Measurements from ENCODE around the gene CLCNKB. TPM values are rescaled to one million over a fixed set of nuclear protein-coding genes. Genes with fewer than 3 reads are reported as not detected.

The CLCNKB gene
- total RNA-seq, 1 experiment from 2014 or later, result 0.81 TPM

DNA sequence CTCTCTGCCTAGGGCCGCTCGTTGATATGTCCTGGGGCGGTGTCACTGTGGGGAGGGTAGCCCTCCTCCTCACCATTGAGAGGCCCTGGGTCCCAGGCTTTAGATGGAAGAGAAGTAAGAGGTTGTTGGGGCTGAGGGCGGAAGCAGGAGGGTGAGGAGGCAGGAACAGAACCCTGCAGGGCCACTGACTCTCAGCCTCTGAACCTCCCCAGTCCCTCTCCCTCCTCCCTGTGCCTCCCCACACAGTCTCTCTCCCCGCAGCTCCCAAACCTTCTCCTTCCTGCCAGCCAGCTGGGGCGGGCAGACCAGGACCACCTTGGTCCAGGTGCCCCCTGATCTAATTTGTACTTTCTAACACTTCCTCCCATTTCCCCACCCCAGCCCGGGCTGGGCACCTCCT, 44.2 kb downstream of the CLCNKB start:
- ChIA-PET POLR2A (no interaction called here), RAD21 (ENCODE audit: low non-redundant PET in 1 of 2, low total read pairs in 2 of 2, uncharacterized antibody in 2 of 2, unreplicated experiment in 2 of 2) (interaction anchor here in 1 of 2 experiments (0.6 kb wide), 1 partner anchor 51 kb away, joined by 3 read pairs; no protein-coding TSS in a partner anchor), CTCF (interaction anchor here (0.7 to 1.1 kb wide), 2 partner anchors 9 to 253 kb away, joined by 3 read pairs; no protein-coding TSS in a partner anchor)
- H4K20me1 ChIP-seq (ENCODE audit: insufficient read depth), result no peaks in the 10 kb centered on the region
- H2AFZ ChIP-seq (ENCODE audit: low read depth, low read length, poor library complexity, severe bottlenecking), result no peak overlapping the region
- H3K27ac ChIP-seq (ENCODE audit: low read depth, low read length), result no peak overlapping the region
- no peaks in the 10 kb centered on the region for H3K27me3 ChIP-seq (ENCODE audit: insufficient read depth, low read length)
- H3K9me3 ChIP-seq (ENCODE audit: control insufficient read depth in 1 of 2, insufficient read depth in 1 of 2, low read depth in 1 of 2, low read length in 2 of 2), result no peaks in the 10 kb centered on the region
- H3K36me3 ChIP-seq (ENCODE audit: control insufficient read depth in 1 of 2, insufficient read depth in 2 of 2, low read length in 2 of 2), result no peaks in the 10 kb centered on the region
- H3K4me1 ChIP-seq (ENCODE audit: control insufficient read depth in 1 of 2, insufficient read depth in 2 of 2, low read length in 2 of 2), result peaks cover 3 to 18% of the 10 kb centered on the region in 2 experiments; a peak in 2 of 4 replicates
- H3K4me3 ChIP-seq (replicated peaks in 1 of 2; ENCODE audit: low read depth in 1 of 2, low read length in 2 of 2), result no peak overlapping the region
- H3K9ac ChIP-seq (ENCODE audit: low read length), result no peak overlapping the region
- no peaks in the 10 kb centered on the region for H3K79me2 ChIP-seq (ENCODE audit: insufficient read depth, low read length)
- H3K9me2 ChIP-seq (ENCODE audit: insufficient read depth), result no peaks in the 10 kb centered on the region
- H3K4me2 ChIP-seq (ENCODE audit: low read length), result no peak overlapping the region
- no peak for TF ChIP-seq SRF (IDR thresholded peaks at IDR 0.05; ENCODE audit: low read depth)
- TF ChIP-seq SP1 (IDR thresholded peaks at IDR 0.05; ENCODE audit: low read depth), result no peak
- ATAC-seq, result no peak
- no peak for DNase-seq (ENCODE audit: low read depth, low spot score)
- no TSS peak for BruUV-seq (replicated peaks)
- intact Hi-C loops (cut with micrococcal nuclease), result no loop called here

DNA sequence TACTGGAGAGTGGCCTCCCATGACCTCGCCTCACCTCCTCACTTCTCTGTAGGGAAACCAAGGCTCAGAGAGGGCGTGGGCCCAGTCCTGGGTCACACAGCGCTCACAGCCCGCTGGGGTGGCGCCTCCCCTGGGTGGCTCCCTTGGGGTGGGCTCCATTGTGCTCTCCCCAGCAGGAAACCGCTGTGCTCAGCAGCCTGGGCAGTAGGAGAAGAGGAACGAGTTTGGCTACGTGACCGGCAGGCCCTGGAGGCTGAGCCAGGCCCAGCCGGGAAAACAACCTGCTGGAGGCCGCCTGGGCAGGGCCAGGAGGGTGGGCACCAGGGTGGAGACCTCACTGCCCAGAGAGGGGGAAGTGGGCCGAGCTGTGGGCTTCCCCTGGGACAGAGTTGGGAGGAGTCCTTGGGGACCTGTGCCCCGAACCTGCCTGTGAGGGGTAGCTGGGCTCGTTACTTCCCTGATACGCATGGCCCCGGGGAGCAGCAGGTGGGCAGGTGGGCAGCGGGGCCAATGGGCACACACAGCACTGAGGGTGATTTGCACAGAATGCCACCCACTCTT, 44.8 kb downstream of the CLCNKB start:
- Histone ChIP-seq H3K9me3 (ENCODE audit: control insufficient read depth in 1 of 2, insufficient read depth in 1 of 2, low read depth in 1 of 2, low read length in 2 of 2) (no peaks in the 10 kb centered on the region), H2AFZ (ENCODE audit: low read depth, low read length, poor library complexity, severe bottlenecking) (no peak overlapping the region), H3K4me2 (ENCODE audit: low read length) (peak overlapping the region; percentile 12; the same call in 1 of the 2 replicates), H3K36me3 (ENCODE audit: control insufficient read depth in 1 of 2, insufficient read depth in 2 of 2, low read length in 2 of 2) (no peaks in the 10 kb centered on the region), H3K4me1 (ENCODE audit: control insufficient read depth in 1 of 2, insufficient read depth in 2 of 2, low read length in 2 of 2) (peaks cover 3 to 16% of the 10 kb centered on the region in 2 experiments; a peak in 2 of 4 replicates), H3K9me2 (ENCODE audit: insufficient read depth) (no peaks in the 10 kb centered on the region), H4K20me1 (ENCODE audit: insufficient read depth) (no peaks in the 10 kb centered on the region), H3K27me3 (ENCODE audit: insufficient read depth, low read length) (no peaks in the 10 kb centered on the region), H3K79me2 (ENCODE audit: insufficient read depth, low read length) (no peaks in the 10 kb centered on the region), H3K27ac (ENCODE audit: low read depth, low read length) (no peak overlapping the region), H3K4me3 (replicated peaks in 1 of 2; ENCODE audit: low read depth in 1 of 2, low read length in 2 of 2) (no peak overlapping the region), H3K9ac (ENCODE audit: low read length) (no peak overlapping the region)
- DNase-seq (ENCODE audit: low read depth, low spot score) (no peak), ATAC-seq (no peak)
- ChIA-PET POLR2A (no interaction called here), CTCF (no interaction called here), RAD21 (ENCODE audit: low non-redundant PET in 1 of 2, low total read pairs in 2 of 2, uncharacterized antibody in 2 of 2, unreplicated experiment in 2 of 2) (no interaction called here)
- TF ChIP-seq SP1 (IDR thresholded peaks at IDR 0.05; ENCODE audit: low read depth), result no peak
- intact Hi-C loops (cut with micrococcal nuclease), result no loop called here
- BruUV-seq (replicated peaks), result no TSS peak

Data from HCT116 (cell line).